Activated naive CD4-positive, alpha-beta T cell treated with anti-CD3 and anti-CD28 coated beads, Interleukin-2, amount 50 U/mL, for 24 hours (primary cell): ENCODE measurements around the gene ADAMTSL2.
"Not testable (repeated sequence)": the region's sequence is repeated elsewhere in the genome, so short reads cannot be mapped to it uniquely, and the experiment has no call there.

ENCODE experiments used
- H3K27ac Mint-ChIP-seq: one replicate; pipeline ENCODE4 v1.8.0; 2021; ENCODE audit warnings: mild to moderate bottlenecking, mixed read lengths
- H3K27me3 Mint-ChIP-seq: one replicate; pipeline ENCODE4 v1.8.0; 2021; ENCODE audit warnings: mixed read lengths
- H3K36me3 Mint-ChIP-seq: one replicate; pipeline ENCODE4 v1.8.0; 2021; ENCODE audit warnings: mixed read lengths
- H3K4me1 Mint-ChIP-seq: one replicate; pipeline ENCODE4 v1.8.0; 2021; ENCODE audit warnings: mixed read lengths
- H3K4me3 Mint-ChIP-seq: one replicate; pipeline ENCODE4 v1.8.0; 2021; ENCODE audit warnings: mild to moderate bottlenecking, mixed read lengths
- H3K9me3 Mint-ChIP-seq: one replicate; pipeline ENCODE4 v1.8.0; 2021; ENCODE audit warnings: mixed read lengths

The ADAMTSL2 gene

GRCh38 chr9:133552236-133552635, 17.7 kb downstream of the ADAMTSL2 start:
- no peak overlapping the region for H3K4me3 Mint-ChIP-seq
- H3K27ac Mint-ChIP-seq = no peak overlapping the region
- no peaks in the 10 kb centered on the region for H3K27me3 Mint-ChIP-seq
- no peaks in the 10 kb centered on the region for H3K4me1 Mint-ChIP-seq
- H3K36me3 Mint-ChIP-seq = no peaks in the 10 kb centered on the region
- no peaks in the 10 kb centered on the region for H3K9me3 Mint-ChIP-seq

DNA sequence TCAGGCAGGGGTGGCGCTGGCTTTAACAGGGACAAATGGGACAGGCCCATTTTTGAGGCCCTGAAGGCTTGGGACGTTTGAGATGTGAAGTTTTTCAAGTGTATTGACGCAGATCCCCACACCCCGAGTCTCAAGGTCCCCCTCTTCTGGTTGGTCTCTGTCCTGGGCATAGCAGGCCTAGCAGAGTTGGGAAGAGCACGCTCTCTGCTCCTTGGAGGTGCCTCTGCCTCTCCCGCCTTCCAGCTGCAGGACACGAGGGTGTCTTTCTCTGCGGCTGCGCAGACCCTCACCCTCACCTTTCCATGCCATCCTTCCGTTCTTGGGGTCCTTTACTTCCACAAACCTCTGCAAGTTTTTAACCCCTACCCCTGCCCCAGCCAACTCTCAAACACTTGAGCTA, 18.6 kb downstream of the ADAMTSL2 start:
- no peaks in the 10 kb centered on the region for H3K27me3 Mint-ChIP-seq
- H3K27ac Mint-ChIP-seq = no peak overlapping the region
- no peaks in the 10 kb centered on the region for H3K9me3 Mint-ChIP-seq
- H3K4me3 Mint-ChIP-seq = no peak overlapping the region
- H3K4me1 Mint-ChIP-seq = peaks cover 2% of the 10 kb centered on the region
- H3K36me3 Mint-ChIP-seq = no peaks in the 10 kb centered on the region

GRCh38 chr9:133553973-133554713, 19.6 kb downstream of the ADAMTSL2 start:
- Mint-ChIP-seq H3K27me3 (no peaks in the 10 kb centered on the region), H3K4me1 (peaks cover 12% of the 10 kb centered on the region), H3K27ac (no peak overlapping the region), H3K4me3 (no peak overlapping the region), H3K9me3 (no peaks in the 10 kb centered on the region), H3K36me3 (no peaks in the 10 kb centered on the region)

GRCh38 chr9:133554729-133555128, 20.2 kb downstream of the ADAMTSL2 start:
- Mint-ChIP-seq H3K9me3 (no peaks in the 10 kb centered on the region), H3K27me3 (no peaks in the 10 kb centered on the region), H3K27ac (no peak overlapping the region), H3K4me3 (no peak overlapping the region), H3K36me3 (no peaks in the 10 kb centered on the region), H3K4me1 (peaks cover 13% of the 10 kb centered on the region)

- Mint-ChIP-seq H3K36me3 (no peaks in the 10 kb centered on the region), H3K9me3 (no peaks in the 10 kb centered on the region), H3K27ac (no peak overlapping the region), H3K4me3 (no peak overlapping the region), H3K4me1 (peaks cover 15% of the 10 kb centered on the region), H3K27me3 (no peaks in the 10 kb centered on the region)
Measured at GRCh38 chr9:133556354-133556753, 21.9 kb downstream of the ADAMTSL2 start.

DNA sequence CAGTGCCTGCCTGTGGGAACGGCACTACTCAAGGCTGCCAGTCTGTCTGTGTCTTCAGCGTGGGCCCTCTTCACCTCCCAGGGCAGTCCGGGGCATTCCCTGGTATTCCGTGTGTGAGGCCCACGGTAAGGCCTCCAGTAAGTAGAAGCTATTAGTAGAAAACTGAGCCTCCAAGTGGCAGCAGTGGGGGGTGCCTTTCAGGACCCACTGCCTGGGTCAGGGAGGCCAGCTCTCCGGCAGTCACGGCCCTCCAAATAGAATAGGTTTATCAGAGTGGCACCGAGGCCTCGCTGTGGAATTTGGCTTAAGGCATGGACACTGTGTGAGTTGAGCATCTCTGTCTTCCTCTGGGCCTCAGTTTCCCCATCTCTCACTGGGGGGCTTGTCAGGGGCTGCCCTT, 23.1 kb downstream of the ADAMTSL2 start:
- no peaks in the 10 kb centered on the region for H3K36me3 Mint-ChIP-seq
- H3K27me3 Mint-ChIP-seq = no peaks in the 10 kb centered on the region
- H3K27ac Mint-ChIP-seq = no peak overlapping the region
- no peaks in the 10 kb centered on the region for H3K9me3 Mint-ChIP-seq
- no peak overlapping the region for H3K4me3 Mint-ChIP-seq
- H3K4me1 Mint-ChIP-seq = peaks cover 15% of the 10 kb centered on the region

GRCh38 chr9:133558191-133559126, 24.0 kb downstream of the ADAMTSL2 start:
- H3K9me3 Mint-ChIP-seq = no peaks in the 10 kb centered on the region
- peak overlapping the region; percentile 81 for H3K27ac Mint-ChIP-seq
- no peaks in the 10 kb centered on the region for H3K36me3 Mint-ChIP-seq
- H3K4me3 Mint-ChIP-seq = no peak overlapping the region
- no peaks in the 10 kb centered on the region for H3K27me3 Mint-ChIP-seq
- peaks cover 21% of the 10 kb centered on the region for H3K4me1 Mint-ChIP-seq

DNA sequence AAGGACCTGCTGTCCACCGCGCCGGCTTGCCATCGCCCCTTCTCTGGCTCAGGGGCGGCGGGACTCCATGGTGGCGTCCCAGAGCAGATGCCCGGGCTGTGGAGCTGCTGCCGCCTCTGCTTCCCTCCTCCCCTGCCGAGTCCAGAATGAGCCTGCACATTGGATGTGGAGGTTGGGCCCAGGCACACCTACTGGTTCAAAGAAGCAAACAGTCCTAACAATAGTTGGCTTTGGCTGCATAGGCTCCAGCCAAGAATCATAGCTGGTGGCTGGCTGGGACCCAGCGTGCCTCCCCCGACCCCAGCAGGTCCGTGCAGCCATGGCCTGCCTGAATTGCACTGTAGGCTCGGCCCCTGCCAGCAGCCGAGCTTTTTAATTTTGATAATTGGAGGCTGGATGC, 25.8 kb downstream of the ADAMTSL2 start:
- Mint-ChIP-seq H3K4me1 (peaks cover 22% of the 10 kb centered on the region), H3K27me3 (no peaks in the 10 kb centered on the region)

DNA sequence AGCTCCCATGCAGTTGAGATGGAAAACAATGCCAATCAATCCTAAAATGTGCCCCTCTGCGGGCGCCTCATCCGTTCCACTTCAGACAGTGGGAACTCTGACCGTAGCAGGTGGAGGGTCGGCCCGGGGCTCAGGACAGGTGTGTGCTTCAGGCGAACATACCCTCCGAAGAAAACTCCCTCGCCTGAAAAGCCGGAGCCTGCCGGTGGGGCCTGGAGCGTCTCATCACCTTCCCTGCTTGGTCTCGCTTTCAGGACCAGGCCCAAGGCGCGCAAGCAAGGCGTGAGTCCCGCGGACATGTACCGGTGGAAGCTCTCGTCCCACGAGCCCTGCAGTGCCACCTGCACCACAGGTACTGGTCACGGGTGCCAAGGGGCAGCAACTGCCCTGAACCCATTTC, 26.4 kb downstream of the ADAMTSL2 start:
- Mint-ChIP-seq H3K4me3 (no peak overlapping the region), H3K4me1 (peaks cover 22% of the 10 kb centered on the region), H3K27ac (no peak overlapping the region), H3K27me3 (no peaks in the 10 kb centered on the region), H3K36me3 (no peaks in the 10 kb centered on the region), H3K9me3 (no peaks in the 10 kb centered on the region)

More for the DNA sequence above, 25.8 kb downstream of the ADAMTSL2 start:
- no peak overlapping the region for H3K4me3 Mint-ChIP-seq
- no peak overlapping the region for H3K27ac Mint-ChIP-seq
- no peaks in the 10 kb centered on the region for H3K9me3 Mint-ChIP-seq
- no peaks in the 10 kb centered on the region for H3K36me3 Mint-ChIP-seq

DNA sequence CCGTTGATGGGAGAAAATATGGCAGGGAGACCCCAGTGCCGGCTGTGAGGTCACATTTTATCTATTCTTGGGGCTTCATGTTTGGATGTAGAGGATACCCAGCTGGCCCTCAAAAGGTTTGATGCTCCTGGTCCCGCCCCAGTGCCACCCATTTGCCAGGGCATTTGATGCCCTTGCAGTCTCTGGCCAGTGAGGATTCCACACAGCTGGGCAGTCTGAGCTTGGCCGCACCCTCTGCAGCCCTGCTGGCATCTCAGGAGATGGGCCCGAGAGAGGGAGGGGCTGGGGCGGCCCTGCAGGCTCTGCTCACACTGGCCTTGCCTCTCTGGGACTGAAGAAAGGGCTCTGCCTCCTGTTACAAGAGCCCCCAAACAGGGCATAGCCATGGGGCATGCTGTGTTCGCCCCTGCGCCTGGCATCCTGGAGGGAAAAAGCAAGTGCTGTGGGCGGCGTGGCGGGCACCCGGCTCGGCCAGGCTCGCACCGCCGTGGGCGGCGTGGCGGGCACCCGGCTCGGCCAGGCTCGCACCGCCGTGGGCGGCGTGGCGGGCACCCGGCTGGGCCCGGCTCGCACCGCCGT, 27.6 kb downstream of the ADAMTSL2 start:
- no peak overlapping the region for H3K27ac Mint-ChIP-seq
- no peak overlapping the region for H3K4me3 Mint-ChIP-seq
- H3K27me3 Mint-ChIP-seq = no peaks in the 10 kb centered on the region
- no peaks in the 10 kb centered on the region for H3K9me3 Mint-ChIP-seq
- no peaks in the 10 kb centered on the region for H3K36me3 Mint-ChIP-seq
- H3K4me1 Mint-ChIP-seq = peaks cover 22% of the 10 kb centered on the region

GRCh38 chr9:133562611-133563290, 28.2 kb downstream of the ADAMTSL2 start:
- H3K27ac Mint-ChIP-seq = no peak overlapping the region
- H3K9me3 Mint-ChIP-seq = no peaks in the 10 kb centered on the region
- H3K4me3 Mint-ChIP-seq = no peak overlapping the region
- no peaks in the 10 kb centered on the region for H3K27me3 Mint-ChIP-seq
- H3K36me3 Mint-ChIP-seq = no peaks in the 10 kb centered on the region
- H3K4me1 Mint-ChIP-seq = peaks cover 22% of the 10 kb centered on the region

GRCh38 chr9:133563291-133563796, 28.8 kb downstream of the ADAMTSL2 start:
- no peaks in the 10 kb centered on the region for H3K27me3 Mint-ChIP-seq
- H3K4me1 Mint-ChIP-seq = peaks cover 18% of the 10 kb centered on the region
- no peaks in the 10 kb centered on the region for H3K36me3 Mint-ChIP-seq
- H3K4me3 Mint-ChIP-seq = no peak overlapping the region
- H3K27ac Mint-ChIP-seq = no peak overlapping the region
- no peaks in the 10 kb centered on the region for H3K9me3 Mint-ChIP-seq

DNA sequence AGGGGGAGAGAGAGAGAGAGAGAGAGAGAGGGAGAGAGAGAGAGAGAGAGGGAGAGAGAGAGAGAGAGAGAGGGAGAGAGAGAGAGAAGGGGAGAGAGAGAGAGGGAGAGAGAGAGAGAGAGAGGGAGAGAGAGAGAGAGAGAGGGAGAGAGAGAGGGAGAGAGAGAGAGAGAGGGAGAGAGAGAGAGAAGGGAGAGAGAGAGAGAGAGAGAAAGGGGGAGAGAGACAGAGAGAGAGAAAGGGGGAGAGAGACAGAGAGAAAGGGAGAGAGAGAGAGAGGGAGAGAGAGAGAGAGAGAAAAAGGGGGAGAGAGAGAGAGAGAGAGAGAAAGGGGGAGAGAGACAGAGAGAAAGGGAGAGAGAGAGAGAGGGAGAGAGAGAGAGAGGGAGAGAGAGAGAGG, 29.3 kb downstream of the ADAMTSL2 start:
- H3K27me3 Mint-ChIP-seq, H3K4me3 Mint-ChIP-seq, H3K9me3 Mint-ChIP-seq, H3K27ac Mint-ChIP-seq, H3K36me3 Mint-ChIP-seq: not testable (repeated sequence)
- peaks cover 13% of the 10 kb centered on the region for H3K4me1 Mint-ChIP-seq

DNA sequence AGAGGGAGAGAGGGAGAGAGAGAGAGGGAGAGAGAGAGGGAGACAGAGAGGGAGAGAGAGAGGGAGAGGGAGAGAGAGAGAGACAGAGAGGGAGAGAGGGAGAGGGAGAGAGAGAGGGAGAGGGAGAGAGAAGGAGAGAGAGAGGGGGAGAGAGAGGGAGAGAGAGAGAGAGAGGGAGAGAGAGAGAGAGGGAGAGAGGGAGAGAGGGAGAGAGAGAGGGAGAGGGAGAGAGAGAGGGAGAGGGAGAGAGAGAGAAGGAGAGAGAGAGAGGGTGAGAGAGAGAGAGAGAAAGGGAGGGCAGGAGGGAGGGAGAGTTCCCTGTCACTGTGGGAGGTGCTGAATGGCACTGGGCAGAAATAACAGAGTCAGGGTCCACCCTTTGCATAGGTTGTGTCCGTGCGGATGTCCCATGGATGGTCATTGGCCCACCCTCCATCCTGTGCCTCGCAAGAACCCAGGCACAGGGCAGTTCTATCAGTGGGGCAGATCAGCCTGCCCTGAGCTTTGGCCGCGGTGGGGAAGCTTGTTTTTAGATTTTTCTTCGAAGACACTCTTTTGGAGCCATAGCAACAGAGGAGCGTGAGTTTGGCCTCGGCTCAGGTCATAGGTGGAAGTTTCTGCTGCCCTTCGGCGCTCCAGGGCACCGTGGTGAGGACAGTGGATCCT, 30.1 kb downstream of the ADAMTSL2 start:
- no peak overlapping the region for H3K27ac Mint-ChIP-seq
- H3K36me3 Mint-ChIP-seq = no peaks in the 10 kb centered on the region
- no peak overlapping the region for H3K4me3 Mint-ChIP-seq
- H3K27me3 Mint-ChIP-seq = no peaks in the 10 kb centered on the region
- no peaks in the 10 kb centered on the region for H3K9me3 Mint-ChIP-seq
- peaks cover 10% of the 10 kb centered on the region for H3K4me1 Mint-ChIP-seq

- peaks cover 7% of the 10 kb centered on the region for H3K4me1 Mint-ChIP-seq
- no peak overlapping the region for H3K4me3 Mint-ChIP-seq
- H3K36me3 Mint-ChIP-seq = no peaks in the 10 kb centered on the region
- no peaks in the 10 kb centered on the region for H3K27me3 Mint-ChIP-seq
- no peak overlapping the region for H3K27ac Mint-ChIP-seq
- no peaks in the 10 kb centered on the region for H3K9me3 Mint-ChIP-seq
Measured at GRCh38 chr9:133566382-133566781, 31.9 kb downstream of the ADAMTSL2 start.
